GM18498 (cell line): ENCODE data around the gene EIF3A.
"Not testable (repeated sequence)": the region's sequence is repeated elsewhere in the genome, so short reads cannot be mapped to it uniquely, and the experiment has no call there.

Source experiments
- ATAC-seq: cut with Tn5 transposase; IDR thresholded peaks from one replicate; pipeline ENCODE4 v1.9.1; 2021; ENCODE audit warnings: mild to moderate bottlenecking, moderate library complexity; ENCODE audit not compliant: unreplicated experiment

Gene EIF3A

DNA sequence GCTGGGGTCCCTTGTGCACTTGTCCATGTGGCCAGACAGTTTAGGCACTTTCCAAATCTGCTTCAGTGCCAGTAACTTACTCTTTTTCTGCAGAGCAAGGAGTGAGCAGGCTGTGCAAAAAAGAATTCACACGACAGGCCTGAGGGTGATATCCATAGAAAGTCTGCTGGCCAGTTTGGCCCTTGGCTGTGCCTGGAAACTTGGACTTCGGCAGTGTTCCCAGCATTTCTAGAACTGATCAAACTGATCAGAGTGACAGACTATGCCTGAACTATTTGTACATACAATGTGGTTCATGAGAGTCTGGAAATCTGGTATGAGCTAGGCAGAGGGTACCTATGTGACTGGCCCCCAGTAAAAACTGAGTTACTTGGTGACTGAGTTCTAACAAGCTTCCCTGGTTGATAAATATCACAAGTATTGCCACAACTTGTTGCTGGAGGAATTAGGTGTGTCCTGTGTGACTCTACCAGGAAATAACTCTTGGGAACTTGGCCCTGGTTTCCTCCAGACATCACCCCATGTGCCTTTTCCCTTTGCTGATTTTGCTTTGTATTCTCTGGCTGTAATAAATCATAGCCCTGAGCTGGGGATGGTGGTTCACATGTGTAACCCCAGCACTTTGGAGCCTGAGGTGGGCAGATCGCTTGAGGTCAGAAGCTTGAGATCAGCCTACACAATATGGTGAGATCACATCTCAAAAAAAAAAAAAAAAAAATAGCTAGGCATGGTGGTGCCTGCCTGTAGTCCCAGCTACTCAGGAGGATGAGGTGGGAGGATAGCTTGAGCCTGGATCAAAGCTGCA is 20.0 kb upstream of the EIF3A start:
- no peak for ATAC-seq

DNA sequence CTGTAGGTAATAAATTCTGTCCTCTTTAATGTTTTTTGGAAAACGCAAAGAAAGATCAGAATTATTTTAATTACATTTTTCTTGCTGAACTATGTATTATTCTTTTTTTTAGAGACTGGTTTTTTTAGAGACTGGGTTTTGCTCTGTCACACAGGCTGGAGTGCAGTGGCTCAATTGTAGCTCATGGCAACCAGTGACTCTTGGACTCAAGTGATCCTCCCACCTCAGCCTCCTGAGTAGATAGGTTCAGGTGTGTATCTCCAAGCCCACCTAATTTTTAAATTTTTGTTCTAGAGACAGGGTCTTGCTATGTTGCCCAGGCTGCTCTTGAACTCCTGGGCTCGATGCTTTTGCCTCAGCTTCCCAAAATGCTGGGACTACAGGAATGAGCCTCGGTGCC is 18.0 kb upstream of the EIF3A start:
- no peak for ATAC-seq

DNA sequence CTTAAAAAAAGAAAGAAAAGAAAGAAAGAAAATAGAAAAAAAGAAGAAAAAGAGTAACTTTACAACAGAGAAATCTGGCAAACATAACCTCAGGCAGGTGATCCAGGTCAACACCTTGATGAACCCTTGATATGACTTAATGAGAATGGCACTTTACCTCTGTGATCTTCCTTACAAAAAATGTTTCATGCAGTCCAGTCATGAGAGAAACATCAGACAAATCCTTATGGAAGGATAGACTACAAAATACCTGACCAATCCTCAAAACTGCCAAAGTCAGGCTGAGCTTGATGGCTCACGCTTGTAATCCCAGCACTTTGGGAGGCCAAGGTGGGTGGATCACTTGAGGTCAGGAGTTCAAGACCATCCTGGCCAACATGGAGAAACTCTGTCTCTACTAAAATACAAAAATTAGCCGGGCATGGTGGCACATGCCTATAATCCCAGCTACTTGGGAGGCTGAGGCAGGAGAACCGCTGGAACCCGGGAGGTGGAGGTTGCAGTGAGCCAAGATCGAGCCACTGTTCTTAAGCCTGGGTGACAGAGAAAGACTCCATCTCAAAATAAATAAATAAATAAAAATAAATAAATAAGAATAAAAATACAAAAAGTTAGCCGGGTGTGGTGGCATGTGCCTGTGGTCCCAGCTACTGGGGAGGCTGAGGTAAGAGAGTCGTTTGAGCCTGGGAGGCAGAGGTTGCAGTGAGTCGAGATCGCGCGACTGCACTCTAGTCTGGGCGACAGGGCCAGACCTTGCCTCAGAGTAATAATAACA is 16.2 kb upstream of the EIF3A start:
- not testable (repeated sequence) for ATAC-seq

DNA sequence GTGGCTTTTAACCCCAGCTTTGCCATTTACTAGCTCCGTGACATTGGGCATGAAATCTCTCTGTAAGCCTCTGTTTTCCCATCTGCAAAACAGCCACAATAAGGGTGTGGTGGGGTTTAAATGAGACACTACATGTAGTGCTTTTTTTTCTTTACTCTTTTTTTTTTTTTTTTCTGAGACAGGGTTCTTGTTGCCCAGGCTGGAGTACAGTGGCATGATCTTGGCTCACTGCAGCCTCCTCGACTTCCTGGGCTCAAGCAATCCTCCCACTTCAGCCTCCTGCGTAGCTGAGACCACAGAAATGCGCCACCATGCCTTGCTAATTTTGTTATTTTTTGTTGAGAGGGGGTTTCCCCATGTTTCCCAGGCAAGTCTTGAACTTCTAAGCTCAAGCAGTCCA is 15.0 kb upstream of the EIF3A start:
- ATAC-seq = no peak

DNA sequence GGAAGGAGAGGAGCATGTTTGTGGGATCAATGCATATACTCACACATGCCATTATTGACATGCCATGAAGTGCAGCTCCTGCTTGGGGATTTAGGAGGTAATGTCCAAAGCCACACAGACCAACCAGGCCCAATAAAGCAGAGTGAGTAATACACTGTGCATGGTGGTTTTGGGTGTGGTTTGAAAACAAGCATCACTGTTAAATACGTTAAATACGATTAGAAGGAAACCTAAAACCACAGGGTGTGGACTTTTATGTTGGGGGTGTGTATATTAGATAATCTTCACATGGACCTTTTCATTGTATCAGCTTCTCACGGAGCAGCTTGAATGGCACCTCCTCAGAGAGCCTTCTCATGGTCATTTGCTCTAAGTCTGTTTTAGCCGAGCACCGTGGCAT is 10.4 kb upstream of the EIF3A start:
- no peak for ATAC-seq

DNA sequence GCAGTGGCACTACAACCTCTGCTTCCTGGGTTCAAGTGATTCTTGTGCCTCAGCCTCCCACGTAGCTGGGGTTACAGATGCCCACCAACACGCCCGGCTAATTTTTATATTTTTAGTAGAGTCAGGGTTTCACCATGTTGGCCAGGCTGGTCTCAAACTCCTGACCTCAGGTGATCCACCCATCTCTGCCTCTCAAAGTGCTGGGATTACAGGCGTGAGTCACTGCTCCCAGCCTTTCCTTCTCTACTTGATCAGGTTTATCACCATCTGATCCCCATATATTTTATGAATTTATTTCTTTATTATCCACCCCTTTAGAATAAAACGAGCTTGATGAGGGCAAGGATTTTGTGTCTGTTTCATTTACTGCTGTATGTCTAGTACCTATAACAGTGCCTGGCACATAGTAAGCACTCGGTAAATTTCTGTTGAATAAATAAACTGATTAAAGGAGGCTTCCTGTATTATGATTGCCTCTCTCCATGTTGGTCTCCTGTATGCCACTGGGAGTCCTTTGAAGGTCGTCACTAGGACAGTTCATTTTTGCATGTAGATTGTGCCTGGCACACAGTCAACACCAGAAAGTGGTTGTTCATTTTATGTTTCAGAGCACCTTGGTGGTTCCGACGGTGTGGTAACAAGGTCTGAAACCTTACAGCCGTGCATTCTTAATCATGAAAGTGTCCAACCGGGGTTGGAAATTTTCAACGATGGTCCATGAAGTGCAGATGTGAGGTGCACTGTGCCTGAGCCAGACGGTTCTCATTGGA is 9.6 kb upstream of the EIF3A start:
- no peak for ATAC-seq

DNA sequence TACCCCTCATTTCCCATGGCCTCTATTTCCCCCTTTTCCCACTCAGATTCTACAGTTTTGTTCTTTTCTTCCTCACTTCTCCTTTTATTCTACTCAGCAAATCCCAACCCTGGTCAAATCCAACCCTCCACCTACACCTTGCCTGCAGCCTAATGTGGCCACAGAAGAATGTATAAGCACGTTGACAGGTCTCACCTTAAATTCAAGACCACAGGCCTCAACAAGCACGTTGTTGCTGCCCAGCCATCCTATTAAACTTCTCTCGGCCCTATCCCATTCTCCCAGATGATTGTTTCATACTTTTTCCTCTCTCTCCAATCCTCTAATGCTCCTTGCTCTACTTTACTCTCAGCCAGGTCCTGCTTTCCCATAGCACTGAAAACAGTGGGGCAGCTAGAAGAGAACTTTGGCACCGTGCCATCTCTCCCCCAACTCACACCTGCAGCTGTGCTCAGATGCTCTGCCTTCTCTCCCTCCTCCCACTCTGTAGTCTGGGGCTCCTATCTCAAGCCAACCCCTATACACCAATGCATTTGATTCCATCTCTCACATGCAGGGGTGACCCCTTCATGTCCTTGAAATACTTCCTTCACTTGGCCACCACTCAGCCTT is 6.8 kb upstream of the EIF3A start:
- ATAC-seq = no peak

DNA sequence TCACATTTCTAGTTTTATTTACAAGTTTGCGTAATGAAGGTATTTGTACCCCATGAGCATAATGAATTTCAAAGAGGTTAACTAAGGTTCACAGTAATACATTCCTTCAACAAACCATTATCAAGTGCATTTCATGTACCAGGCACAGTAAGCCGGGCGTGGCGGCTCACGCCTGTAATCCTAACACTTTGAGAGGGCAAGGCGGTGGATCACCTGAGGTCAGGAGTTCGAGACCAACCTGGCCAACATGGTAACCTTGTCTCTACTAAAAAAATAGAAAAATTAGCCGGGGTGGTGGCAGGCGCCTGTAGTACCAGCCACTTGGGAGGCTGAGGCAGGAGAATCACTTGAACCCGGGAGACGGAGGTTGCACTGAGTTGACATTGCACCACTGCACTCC is 4.3 kb upstream of the EIF3A start:
- ATAC-seq = no peak

DNA sequence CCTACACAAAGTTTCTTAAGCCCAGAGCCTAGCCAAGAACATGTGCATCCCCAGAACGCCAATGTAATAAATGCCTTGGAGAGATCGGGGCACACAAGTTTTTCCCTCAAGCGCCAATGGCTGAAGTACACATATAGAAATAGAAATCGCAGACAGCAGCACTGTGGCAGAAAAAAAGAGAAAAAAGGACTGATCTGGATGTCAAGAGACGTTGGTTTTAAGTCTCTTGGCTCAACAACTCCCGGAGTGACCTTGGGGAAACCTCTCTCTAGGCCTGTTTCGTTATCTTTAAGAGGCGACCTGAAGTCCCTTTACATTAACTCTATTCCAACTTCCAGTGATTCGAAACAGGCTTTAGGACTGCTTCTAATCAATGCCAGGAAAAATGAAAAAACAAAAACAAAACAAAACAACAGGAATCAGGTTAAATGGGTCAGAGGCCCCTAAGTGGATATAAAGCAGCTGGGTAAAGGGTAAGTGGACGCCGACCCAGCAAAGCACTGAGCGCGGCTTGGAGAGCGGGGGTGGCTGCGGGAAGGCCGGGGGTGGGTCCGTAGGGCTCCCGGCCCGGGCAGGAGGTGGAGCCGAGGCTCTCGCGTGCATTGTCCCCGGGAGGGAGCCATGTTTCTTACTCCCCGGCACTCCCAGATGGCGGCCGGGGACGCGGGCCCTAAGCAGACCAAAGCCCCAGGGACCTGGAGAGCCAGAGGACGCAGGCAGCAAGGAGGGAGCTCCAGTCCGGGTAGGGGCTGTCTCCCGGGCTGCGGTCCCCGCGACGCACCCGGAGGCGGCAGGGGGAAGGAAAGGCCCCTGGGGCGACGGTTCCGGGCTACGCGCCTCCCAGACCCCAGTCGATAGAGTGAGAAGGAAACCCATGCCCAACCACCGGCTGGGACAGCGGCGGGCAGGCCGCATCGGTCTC is 757 bp downstream of the EIF3A start:
- ATAC-seq = peak; percentile 72

DNA sequence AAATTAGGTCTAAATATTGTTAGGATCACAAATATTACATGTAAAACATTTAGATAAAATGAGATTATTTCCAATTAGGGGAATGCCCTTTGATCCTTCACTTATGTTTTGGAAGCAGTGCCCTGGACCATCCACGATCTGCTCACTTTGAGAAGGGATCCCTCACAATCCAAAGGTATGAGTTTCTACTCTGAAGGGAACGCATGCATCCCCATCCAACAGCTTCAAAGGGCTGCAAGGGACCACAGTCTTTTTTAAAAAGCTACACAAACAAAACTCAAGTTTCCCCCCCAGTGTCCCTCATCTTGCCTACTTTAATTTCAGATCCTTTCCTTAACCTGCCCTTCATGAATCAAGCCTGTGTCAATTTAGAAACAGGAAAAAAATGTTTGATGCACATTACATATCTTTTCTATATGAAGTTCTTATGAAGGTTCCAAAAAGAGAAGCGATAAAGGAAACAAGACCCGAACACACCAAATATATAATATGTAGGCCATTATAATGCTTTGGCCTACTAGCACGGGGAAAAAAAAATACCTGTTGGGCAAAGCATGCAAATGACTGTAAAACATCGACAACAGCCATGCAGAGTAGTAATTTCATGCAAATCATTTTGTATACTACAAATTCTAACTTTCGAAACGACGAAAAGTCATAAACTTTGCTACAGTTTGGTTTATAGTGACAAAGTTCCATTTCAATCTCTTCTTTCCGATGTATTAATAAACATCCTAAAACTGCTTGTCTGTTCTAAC is 2.0 kb downstream of the EIF3A start:
- ATAC-seq = no peak

DNA sequence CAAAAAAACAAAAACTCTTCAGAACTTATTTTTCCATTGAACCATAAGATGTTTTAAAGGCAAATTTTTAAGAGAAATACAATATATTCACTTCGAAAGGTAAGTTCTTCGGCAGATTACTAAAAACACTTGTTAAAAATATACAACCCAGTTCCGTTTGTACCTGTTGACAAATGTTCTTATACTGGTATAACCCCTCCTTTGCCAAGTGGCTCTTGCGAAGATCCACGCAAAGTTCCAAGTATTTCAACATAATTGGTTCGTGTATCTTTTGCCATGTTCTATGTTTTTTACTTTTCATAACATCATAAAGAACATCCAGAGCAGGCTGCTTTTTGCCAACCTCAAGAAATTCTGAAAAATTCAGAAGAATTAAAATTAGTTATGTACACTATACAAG is 7.0 kb downstream of the EIF3A start:
- ATAC-seq = no peak

DNA sequence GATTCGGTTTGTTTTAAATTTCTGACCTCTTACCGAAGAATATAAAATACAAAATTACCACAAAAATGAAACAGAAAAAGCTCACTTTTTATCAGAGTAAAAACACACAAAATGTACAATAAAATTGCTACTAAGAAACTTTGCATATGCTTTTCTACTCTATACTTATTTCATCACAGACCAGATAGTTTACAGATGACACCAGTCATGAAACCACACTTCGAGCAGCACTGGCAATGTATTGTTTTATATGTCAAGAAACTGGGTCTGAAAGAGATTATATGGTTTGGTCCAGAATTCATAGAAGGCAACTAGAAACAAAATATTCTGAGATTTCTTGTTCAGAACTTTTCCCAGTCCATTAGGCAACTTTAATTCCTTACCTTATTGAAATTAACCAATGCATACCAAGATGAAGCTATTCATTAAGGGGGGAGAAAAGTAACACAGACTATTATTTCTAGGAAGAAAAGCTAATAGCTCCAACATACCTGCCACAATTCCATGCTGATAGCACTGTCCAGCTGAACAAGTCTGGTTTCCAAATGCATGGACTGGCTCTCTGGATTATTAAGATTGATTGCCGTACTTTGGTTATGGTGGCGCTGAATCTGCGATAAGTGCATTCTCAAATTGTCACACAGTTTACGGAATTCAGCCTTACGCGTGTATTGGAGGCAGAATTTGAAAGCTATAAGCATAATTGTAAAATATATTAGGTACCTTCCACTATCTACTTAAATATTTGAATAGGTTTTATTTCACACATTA is 10.0 kb downstream of the EIF3A start:
- no peak for ATAC-seq

DNA sequence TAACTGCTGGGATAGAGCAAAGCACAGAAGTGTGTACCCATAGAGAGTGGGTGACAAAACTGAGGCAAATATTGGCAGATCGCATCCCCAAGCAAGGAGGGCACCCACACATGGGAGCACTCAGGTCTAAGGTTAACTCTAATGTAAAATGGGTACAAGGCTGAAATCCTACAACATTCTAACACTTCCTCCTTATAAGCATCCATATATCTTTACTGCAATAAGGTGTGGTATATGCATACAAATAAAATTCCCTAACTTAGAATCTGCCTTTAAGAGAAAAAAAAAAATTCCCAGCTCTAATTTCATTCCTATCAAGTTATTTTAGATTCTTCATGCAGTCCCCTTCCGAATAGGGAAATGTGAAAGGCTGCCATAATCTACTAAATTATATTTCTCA is 18.7 kb downstream of the EIF3A start:
- ATAC-seq = no peak

DNA sequence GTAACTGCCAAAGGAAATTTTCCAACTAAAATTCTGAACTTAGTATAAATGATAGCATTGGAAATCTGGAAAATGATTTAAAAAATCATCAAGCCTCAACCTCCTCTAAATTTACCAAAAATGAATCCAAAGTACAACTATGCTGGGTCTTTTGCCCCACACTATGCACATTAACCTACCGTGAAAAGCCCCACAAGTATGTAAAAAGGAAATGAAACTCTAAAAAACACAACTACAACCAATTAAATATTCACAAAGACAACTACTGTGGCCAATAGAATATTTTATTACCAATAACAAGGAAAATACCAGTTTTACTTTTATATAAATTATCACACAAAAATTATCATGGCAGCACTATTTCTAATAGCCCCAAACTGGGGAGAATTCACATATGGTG is 19.3 kb downstream of the EIF3A start:
- no peak for ATAC-seq

DNA sequence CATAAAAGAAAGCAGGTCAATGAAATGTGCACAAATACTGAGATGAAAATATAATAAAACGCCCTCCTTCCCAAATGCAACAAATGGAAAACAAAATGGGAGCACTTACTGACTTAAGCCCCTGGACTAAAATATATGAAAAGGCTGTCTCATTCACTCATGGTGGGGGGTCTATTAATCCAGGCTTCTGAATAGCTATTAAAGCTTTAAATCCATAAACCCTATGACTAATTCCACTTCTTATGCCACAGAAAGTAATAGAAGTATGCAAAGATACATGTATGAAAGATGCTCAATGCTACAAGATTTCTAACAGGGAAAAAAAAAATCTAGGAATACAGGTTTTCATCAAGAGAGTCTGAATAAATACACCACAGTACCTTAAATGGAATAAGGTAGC is 20.5 kb downstream of the EIF3A start:
- ATAC-seq = no peak

DNA sequence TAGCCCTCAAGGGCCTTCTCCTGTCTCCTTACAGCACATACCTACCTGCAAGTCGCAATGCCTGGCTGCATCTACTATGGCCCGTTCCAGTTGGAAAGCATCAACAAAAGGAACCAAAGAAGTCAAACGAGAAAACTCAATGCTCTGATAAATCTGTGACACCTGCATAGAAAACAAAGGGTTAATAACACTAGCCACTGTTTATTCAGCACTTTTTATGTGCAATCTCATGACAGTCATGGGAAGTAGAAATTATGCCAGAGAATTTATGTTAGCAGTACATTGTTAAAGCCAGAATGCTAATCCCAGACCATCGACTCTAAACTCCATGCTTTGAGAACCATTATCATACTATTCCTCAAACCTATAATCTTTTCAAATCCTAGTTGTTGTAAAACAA is 21.1 kb downstream of the EIF3A start:
- ATAC-seq = no peak

DNA sequence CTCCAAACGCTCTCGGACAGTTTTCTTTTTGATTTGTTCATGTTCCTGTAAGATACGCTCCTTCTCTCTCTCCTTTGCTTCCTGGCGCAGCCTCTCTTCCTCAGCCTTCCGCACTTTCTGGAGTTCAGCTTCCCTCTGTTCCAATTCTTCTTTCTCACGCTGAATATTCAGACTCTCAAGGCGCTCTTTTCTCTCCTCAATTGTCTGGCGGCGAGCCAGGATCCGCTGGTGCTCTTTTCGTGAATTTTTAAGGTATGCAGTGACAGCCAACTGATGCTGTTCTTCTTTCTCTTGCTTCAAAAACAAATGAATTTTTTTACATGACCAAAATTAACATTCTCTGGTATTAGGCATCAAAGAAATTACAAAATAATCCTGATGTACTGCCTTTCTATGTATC is 22.6 kb downstream of the EIF3A start:
- no peak for ATAC-seq

DNA sequence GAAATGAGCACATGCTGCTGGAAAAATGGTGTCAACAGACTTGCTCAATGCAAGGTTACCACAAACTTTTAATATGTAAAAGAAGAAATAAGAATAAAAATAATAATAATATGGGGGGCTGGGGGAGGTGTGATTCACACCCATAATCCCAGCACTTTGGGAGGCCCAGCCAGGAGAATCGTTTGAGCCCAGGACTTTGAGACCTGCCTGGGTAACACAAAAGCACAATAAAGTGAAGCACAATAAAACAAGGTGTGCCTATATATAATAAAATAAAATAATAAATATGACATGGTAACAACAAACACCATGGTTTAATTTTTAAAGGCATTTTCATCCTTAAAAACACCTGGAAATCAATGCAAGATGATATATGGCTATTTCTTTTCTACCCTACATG is 25.1 kb downstream of the EIF3A start:
- no peak for ATAC-seq

DNA sequence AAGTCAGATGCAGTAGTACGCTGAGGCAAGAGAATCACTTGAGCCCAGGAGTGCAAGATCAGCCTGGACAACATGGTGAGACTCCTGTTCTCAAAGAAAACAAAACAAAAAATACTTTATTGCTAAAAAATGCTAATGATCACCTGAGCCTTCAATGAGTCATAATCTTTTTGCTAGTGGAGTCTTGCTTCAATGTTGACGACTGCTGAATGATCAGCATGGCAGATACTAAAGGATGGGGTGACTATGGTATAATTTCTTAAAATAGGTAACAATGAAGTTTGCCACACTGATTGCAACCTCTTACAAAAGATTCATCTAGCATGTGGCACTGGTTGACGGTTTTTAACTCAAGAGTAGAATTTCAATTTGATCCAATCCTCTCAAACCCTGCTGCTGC is 28.8 kb downstream of the EIF3A start:
- ATAC-seq = no peak
